Activated gamma-delta T cell (primary cell): Measurements from ENCODE around the gene LRRK1.

Source experiments
- DNase-seq: peaks from one replicate; lab custom pipeline; 2025; lab: John Stamatoyannopoulos, UW

Gene LRRK1

DNA sequence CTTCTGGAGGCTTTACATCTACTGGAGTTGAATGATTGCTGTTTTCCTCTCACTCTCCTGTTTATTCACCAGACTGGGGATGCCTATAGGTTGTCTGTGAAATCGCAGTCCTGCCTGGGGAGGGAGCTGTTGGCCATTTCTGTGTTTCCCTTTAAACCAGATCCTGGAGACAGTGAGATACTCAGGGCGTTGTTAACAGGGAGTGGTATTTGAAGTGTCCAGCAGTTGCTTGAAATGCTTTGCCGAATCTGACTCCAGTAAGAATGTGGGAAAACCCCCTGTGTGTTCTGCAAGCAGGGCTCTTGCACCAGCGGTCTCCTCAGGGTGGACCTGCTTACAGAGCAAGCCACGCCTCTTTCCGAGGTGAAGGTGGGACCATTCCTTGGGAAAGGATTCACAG lies 4.3 kb upstream of the LRRK1 start:
- DNase-seq = no peak

GRCh38 chr15:100918034-100918689 lies 995 bp upstream of the LRRK1 start:
- no peak for DNase-seq

GRCh38 chr15:100919481-100920405 lies 586 bp downstream of the LRRK1 start:
- DNase-seq = no peak

GRCh38 chr15:100920516-100921135 lies 1.5 kb downstream of the LRRK1 start:
- DNase-seq = no peak

DNA sequence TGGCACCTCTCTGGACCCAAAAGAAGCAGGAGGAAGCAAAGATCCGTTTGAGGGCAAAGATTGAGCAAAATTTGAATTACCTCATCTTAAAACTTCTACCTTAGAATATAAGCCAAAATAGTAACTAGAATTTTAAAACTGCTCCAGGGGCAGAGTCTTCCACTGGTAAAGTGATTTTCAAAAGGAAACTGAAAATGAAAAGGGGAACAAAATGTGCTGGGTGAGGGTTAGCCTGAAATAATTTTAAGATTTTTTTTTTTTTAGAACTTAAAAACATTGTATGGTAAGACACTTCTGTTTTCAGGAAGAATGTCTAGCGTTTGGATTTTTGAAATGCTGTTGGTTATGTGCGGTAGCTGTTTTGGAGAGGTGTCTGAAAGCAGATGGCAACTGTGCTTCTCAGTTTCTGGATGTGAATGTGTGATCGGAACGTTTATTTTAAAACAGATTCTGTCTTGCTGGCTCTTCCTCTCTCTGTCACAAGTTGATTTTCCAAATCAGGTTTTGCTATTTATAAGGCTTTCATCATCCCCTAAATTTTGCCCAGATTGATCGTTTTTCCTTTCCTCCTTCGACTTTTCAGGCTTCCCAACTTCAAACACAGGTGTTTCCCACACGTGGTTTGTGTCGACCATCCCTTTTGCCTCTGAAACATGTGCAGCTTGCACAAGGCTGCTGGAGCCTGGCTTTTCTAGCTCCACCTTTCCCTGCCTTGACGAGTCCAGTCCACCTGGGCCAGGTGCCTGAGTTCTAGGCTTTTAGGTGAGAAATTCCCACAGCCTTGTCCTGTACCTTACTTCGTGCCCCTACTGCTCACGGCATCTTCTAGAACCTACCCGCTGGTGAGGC lies 3.3 kb downstream of the LRRK1 start:
- DNase-seq = no peak

- DNase-seq = no peak
These were observed 3.9 kb downstream of the LRRK1 start for GRCh38 chr15:100923076-100923475.

DNA sequence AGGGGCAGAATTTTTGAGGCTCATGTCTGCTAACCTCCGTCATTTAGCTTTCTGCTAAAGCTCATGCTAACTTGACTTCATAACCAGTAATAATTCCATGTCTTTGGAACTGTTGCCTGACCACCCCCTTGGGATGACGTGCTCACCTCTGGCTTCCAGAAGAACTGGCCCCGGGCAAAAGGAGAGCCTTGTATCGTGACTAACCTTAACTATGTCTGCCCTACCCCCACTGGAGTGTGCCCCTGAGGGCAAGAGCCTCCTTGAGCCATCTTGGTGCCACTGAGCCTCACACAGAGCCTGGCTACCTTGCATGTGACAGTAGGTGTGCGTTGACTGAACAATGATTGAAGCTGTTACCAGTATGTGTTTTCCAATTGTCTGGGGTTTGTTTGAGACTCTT lies 4.7 kb downstream of the LRRK1 start:
- no peak for DNase-seq

DNA sequence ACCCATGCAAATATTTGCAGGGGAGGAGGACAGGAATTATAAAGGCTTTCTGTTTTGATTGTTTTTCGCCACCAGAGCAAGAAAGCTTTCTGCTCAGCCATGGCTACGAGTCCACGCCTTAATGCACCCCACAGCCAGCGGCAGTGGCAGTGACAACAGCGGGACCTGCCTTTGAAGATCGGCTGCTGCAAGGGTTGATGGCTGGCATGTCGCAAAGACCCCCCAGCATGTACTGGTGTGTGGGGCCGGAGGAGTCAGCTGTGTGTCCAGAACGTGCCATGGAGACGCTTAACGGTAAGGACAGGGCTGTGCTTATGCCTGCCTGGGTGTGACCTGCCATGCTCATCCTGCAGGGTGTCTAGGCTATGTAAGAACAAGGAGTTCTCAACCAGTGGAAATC lies 5.3 kb downstream of the LRRK1 start:
- DNase-seq = no peak

DNA sequence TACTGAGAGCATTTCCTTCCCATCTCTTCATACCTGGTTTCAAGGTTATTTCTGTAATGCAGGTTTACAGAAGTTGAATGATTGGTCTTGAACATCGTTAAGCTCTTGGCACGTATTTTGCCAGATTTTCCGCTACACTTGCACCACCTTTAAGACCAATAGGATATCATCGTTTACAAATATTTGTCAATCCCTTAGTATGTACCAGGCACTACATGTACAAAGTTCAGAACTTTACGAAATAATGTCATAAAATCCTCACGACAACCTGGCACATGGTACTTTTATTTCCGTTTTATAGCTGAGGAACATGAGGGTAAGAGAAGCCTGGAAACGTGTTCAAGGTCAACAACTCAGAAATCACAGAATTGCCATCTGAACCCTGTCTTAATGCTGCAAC lies 6.3 kb downstream of the LRRK1 start:
- DNase-seq = no peak

- DNase-seq = no peak
These were observed 7.1 kb downstream of the LRRK1 start for GRCh38 chr15:100926258-100926657.

DNA sequence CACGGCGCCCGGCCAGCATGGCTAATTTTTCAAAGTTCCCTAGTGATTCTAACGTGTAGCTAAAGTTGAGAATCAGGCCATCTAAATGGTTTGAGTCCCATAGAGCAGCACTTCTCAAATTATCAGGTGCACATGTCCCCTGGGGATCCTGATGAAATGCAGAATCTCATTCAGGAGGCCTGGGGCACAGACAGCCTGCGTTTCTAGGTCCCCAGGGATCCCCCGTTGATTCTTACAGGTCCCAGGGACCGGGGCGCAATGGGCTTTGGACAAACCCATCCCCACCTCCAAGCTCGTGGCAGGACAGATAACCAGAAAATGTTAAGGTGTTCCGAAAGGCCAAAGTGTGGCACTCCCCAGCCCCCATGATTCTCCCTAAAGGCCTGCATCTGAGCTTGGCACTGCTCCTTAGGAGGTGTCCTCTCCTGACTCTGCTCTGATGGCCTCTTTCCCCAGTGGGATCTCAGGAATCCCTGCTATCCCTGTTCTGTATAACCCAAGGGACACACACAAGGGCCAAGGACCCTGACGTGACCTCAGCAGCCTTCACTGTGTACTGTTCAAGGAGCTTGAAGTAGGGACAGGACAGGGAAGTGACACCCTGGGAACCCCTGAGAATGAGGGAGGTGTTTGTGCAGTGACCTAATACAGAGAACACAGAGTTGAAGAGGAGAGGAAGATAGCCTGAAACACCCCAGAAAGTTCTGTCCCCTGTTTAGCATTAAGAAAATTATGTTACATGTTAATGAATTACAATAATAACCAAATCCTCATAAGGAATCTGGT lies 8.0 kb downstream of the LRRK1 start:
- DNase-seq = no peak

- DNase-seq = no peak
These were observed 9.6 kb downstream of the LRRK1 start for GRCh38 chr15:100928632-100929280.

DNA sequence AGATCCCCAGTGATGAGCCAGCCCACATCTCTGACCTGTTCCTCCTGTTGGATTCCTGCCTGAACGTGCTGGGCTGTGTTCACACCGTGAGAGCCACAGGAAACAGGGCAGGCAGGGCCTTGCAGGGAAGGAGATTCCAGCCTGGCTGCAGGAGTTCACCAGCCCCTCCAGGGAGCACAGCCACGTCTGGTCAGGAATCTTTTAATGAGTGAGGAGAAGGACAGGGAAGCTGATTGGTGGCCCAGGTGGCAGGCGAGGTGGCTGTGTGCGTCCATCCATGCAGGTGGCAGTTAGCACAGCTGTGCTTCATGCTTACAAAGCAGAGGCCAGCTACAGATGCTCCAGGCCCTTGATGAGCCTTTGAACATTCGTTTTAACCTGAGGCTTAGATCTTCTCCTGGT lies 10.5 kb downstream of the LRRK1 start:
- DNase-seq = no peak

DNA sequence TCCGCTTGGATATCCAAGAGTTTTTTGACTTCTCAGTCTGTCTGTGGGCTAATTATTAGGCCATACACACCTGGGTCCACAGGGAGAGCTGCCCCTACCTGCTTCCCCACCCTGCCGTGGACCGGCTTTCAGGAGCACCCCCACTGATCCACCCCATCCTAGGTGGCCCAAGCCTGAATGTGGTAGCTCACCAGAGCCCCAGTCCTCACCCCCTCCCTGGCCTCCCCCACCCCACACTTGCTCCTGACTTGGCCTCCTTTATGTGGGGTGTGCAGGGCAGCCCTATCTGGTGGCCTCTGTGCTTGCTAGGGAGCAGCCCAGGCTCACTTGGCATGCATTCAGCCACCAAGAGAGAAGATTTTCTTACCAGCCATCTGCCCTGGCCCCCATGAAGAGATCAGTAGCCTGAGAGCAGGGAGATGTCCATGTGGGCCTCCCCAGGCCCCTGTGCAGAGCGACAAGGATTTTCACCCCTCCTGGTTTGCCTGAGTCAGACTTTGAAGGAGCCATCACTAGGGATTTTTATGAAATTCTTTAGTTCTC lies 11.2 kb downstream of the LRRK1 start:
- no peak for DNase-seq

- DNase-seq = no peak
These were observed 12.2 kb downstream of the LRRK1 start for GRCh38 chr15:100931143-100931890.

GRCh38 chr15:100932676-100933348 lies 13.7 kb downstream of the LRRK1 start:
- no peak for DNase-seq

- DNase-seq = no peak
These were observed 15.0 kb downstream of the LRRK1 start for GRCh38 chr15:100934166-100934565.

GRCh38 chr15:100934726-100935125 lies 15.6 kb downstream of the LRRK1 start:
- DNase-seq = no peak

DNA sequence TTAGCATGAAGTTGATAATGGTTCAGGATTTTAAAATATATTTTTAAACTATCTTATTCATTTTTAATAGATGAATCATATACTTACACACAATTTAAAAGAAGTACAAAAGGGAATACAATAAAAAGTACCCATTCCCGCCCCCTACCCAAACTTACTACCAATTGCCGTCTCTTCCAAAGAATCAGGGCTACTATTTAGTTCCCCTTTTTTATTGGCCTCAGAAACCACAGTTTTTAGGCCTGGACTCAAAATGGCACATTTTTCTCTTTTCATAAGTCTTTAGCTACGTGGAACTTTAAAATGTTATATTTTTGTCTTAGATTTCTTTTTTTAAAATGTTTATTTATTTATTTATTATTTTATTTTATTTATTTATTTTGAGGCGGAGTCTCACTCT lies 18.0 kb downstream of the LRRK1 start:
- DNase-seq = no peak
